MCF 10A (cell line): Measurements from ENCODE around the gene VPS37D. TPM values are rescaled to one million over a fixed set of nuclear protein-coding genes. Genes with fewer than 3 reads are reported as not detected.

Experiments
- BruUV-seq: library from RNA; stranded (reverse); fragments of 400-500 nt; replicated peaks from 2 replicates; lab custom pipeline; 2021; lab: Mats Ljungman, UMichigan
- CTCF ChIA-PET: fragments of 300-600 bp; sonication (Branson Sonifier 250); formaldehyde crosslinking; extraction: SDS; loops from one replicate; lab custom pipeline; 2021; ENCODE audit warnings: antibody characterized with exemption, inconsistent platforms; lab: Yijun Ruan, JAX
- POLR2A ChIA-PET: fragments of 300-600, 350-650 bp; sonication (Branson Sonifier 250); formaldehyde crosslinking; extraction: SDS; loops from one replicate; lab custom pipeline; 2020; ENCODE audit warnings: antibody characterized with exemption, inconsistent platforms; lab: Yijun Ruan, JAX
- DNase-seq: peaks from one replicate; pipeline ENCODE4 v3.0.0-alpha.2; 2018; ENCODE audit not compliant: unreplicated experiment
- H3K27ac Mint-ChIP-seq: one replicate; pipeline ENCODE4 v1.8.0; 2022; ENCODE audit warnings: mild to moderate bottlenecking, low read depth, mixed read lengths; ENCODE audit not compliant: unreplicated experiment
- H3K27me3 Mint-ChIP-seq: one replicate; pipeline ENCODE4 v1.8.0; 2022; ENCODE audit warnings: mixed read lengths; ENCODE audit not compliant: insufficient read depth, unreplicated experiment
- H3K36me3 Mint-ChIP-seq: one replicate; pipeline ENCODE4 v1.8.0; 2022; ENCODE audit warnings: mild to moderate bottlenecking, moderate library complexity, mixed read lengths; ENCODE audit not compliant: insufficient read depth, unreplicated experiment
- H3K4me1 Mint-ChIP-seq: one replicate; pipeline ENCODE4 v1.8.0; 2022; ENCODE audit warnings: mixed read lengths; ENCODE audit not compliant: insufficient read depth, unreplicated experiment
- H3K4me3 Mint-ChIP-seq: one replicate; pipeline ENCODE4 v1.8.0; 2022; ENCODE audit warnings: mild to moderate bottlenecking, moderate library complexity, mixed read lengths; ENCODE audit not compliant: unreplicated experiment
- H3K9me3 Mint-ChIP-seq: one replicate; pipeline ENCODE4 v1.8.0; 2022; ENCODE audit warnings: mixed read lengths; ENCODE audit not compliant: unreplicated experiment
- intact Hi-C: fragments of 100-400 bp; cut with micrococcal nuclease; formaldehyde crosslinking; loops from 2 replicates; pipeline ENCODE4 v1.14.1; 2022
- total RNA-seq: library from RNA; stranded (reverse); gene quantifications from 2 replicates; pipeline ENCODE4 v1.2.3, GENCODE V29; 2022
- TF ChIP-seq, protein P1 (sequence below): fragments of 200-600 bp; IDR thresholded peaks from one replicate; pipeline ENCODE4 v1.8.0; 2022; ENCODE audit warnings: antibody characterized with exemption, mild to moderate bottlenecking; ENCODE audit not compliant: unreplicated experiment

The VPS37D gene
- total RNA-seq, 1 experiment from 2014 or later, result 0.44 TPM

DNA sequence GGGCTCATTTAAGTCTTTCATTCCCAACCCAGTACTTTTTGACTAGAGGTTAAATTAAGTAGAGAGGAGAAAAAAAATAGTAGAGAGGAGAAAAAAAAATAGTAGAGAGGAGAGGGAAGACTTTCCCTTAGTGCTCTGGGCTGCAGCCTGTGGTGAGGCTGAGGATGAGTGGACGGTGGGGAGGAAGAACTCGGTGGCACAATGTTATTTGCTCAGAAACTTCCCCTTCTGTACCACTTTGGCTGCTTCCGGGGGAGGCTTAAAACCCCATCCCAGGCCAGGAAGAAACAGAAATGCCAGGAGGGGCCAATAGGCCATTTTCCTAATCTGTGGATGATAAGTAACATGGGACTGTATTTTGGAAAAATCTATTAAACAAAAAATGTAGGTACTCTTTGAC is 28.7 kb upstream of the VPS37D start:
- DNase-seq, result no peak
- TF ChIP-seq, protein P1, sequence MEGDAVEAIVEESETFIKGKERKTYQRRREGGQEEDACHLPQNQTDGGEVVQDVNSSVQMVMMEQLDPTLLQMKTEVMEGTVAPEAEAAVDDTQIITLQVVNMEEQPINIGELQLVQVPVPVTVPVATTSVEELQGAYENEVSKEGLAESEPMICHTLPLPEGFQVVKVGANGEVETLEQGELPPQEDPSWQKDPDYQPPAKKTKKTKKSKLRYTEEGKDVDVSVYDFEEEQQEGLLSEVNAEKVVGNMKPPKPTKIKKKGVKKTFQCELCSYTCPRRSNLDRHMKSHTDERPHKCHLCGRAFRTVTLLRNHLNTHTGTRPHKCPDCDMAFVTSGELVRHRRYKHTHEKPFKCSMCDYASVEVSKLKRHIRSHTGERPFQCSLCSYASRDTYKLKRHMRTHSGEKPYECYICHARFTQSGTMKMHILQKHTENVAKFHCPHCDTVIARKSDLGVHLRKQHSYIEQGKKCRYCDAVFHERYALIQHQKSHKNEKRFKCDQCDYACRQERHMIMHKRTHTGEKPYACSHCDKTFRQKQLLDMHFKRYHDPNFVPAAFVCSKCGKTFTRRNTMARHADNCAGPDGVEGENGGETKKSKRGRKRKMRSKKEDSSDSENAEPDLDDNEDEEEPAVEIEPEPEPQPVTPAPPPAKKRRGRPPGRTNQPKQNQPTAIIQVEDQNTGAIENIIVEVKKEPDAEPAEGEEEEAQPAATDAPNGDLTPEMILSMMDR, result no peak
- H3K9me3 Mint-ChIP-seq, result peaks cover 13% of the 10 kb centered on the region
- H3K4me1 Mint-ChIP-seq, result peaks cover 13% of the 10 kb centered on the region
- no peaks in the 10 kb centered on the region for H3K27me3 Mint-ChIP-seq
- H3K4me3 Mint-ChIP-seq, result no peak overlapping the region
- no TSS peak for BruUV-seq
- ChIA-PET CTCF (no interaction called here), POLR2A (interaction anchor here (0.6 to 1.4 kb wide), 2 partner anchors 10 to 19 kb away, joined by 3 to 4 read pairs; no protein-coding TSS in a partner anchor)
- no peaks in the 10 kb centered on the region for H3K36me3 Mint-ChIP-seq
- H3K27ac Mint-ChIP-seq, result no peak overlapping the region
- intact Hi-C loops, result no loop called here

DNA sequence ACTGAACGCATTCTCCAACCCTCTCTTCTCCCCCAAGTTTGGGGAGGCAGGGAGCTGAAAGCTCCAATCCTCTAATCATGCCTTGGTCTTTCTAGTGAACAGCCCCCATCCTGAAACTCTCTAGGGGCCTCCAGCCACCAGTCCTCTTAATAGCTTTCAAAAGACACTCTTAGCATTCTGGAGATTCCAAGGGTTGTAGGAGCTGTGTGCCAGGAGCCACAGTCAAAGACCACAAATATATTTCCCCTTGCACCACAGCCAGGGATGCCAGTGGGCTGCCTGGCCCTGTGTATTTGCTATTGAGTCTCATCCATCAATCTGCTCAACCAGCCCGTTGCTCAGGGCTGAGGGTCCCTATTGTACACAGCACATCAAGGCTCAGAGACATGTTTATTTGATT is 24.8 kb upstream of the VPS37D start:
- intact Hi-C loops, result no loop called here
- CTCF ChIA-PET, result interaction anchor here (0.6 to 0.7 kb wide), 2 partner anchors 76 to 759 kb away, joined by 3 read pairs; no protein-coding TSS in a partner anchor
- H3K27ac Mint-ChIP-seq, result no peak overlapping the region
- no peak overlapping the region for H3K4me3 Mint-ChIP-seq
- H3K36me3 Mint-ChIP-seq, result no peaks in the 10 kb centered on the region
- peaks cover 6% of the 10 kb centered on the region for H3K4me1 Mint-ChIP-seq
- H3K9me3 Mint-ChIP-seq, result peaks cover 6% of the 10 kb centered on the region
- POLR2A ChIA-PET, result no interaction called here
- no peak for DNase-seq
- H3K27me3 Mint-ChIP-seq, result peaks cover 2% of the 10 kb centered on the region
- BruUV-seq, result no TSS peak
- TF ChIP-seq, protein P1, result no peak

DNA sequence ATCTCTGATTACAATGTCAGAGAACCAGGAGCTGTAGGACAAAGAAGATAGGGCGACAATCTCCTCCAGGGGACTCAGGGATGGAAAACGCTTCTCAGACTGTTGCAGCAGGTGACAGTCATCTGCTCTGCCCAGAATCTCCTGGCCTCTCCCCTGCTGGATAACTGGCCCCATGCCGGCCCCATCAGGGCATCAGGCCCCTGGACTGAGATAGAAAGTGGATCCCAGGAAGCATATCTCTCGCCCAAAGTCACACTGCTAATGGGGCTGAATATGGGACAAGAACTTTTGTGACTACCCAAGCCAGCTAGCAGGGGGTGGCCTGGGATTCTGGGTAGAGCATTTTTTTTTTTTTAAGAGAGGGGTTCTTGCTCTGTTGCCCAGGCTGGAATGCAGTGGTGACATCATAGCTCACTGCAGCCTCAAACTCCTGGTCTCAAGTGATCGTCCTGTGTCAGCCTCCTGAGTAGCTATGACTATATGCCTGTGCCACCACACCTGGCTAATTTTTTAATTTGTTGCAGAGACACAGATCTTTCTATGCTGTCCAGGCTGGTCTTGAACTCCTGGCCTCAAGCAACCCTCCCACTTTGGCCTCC is 22.8 kb upstream of the VPS37D start:
- H3K4me1 Mint-ChIP-seq, result peaks cover 16% of the 10 kb centered on the region
- H3K4me3 Mint-ChIP-seq, result no peak overlapping the region
- no peaks in the 10 kb centered on the region for H3K36me3 Mint-ChIP-seq
- ChIA-PET POLR2A (no interaction called here), CTCF (interaction anchor here (0.5 to 2.7 kb wide), 5 partner anchors 15 to 210 kb away, joined by 3 to 14 read pairs (median 3); no protein-coding TSS in a partner anchor)
- H3K27ac Mint-ChIP-seq, result no peak overlapping the region
- BruUV-seq, result no TSS peak
- TF ChIP-seq, protein P1, result no peak
- H3K27me3 Mint-ChIP-seq, result peaks cover 22% of the 10 kb centered on the region
- peaks cover 6% of the 10 kb centered on the region for H3K9me3 Mint-ChIP-seq
- no peak for DNase-seq
- intact Hi-C loops, result no loop called here

DNA sequence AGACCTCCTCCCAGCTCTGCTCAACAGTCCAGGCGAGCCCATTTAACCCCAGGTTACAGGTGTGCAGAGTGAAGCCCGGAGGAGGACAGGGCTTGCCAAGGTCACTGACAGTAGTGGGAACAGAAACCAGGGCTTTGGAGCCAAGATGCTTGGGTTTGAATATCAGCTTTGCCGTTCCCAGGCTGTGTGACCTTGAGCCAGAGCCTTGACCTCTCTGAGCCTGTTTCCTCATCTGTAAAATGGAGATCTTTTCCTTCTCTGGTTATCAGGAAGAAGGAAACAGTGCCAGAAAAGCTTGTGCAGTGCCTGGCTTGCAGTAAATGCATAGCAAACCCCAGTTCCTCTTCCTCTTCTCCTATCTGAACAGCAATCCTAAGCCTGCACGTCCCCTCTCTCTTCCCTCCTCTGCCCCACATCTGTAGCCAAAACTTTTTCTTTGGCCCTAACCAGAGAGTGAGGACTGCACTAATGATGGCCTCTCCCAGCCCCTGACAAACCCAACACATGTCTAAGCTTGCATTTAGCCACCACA is 21.9 kb upstream of the VPS37D start:
- no TSS peak for BruUV-seq
- DNase-seq, result no peak
- CTCF ChIA-PET, result interaction anchor here (0.6 to 2.7 kb wide), 7 partner anchors 13 to 323 kb away, joined by 3 to 14 read pairs (median 4); no protein-coding TSS in a partner anchor
- Mint-ChIP-seq H3K4me3 (no peak overlapping the region), H3K36me3 (no peaks in the 10 kb centered on the region), H3K27me3 (peaks cover 26% of the 10 kb centered on the region), H3K9me3 (peaks cover 6% of the 10 kb centered on the region), H3K4me1 (peaks cover 16% of the 10 kb centered on the region), H3K27ac (no peak overlapping the region)
- TF ChIP-seq, protein P1, result no peak
- POLR2A ChIA-PET, result no interaction called here
- intact Hi-C loops, result no loop called here
